ENCODE results near the gene FCAMR.

FCAMR gene

GRCh38 chr1:206970446-206970845 is at the start of gene FCAMR:
Gene FCAMR, minus strand, starts transcription at chr1:206970460. Its CDS starts 335 bp downstream, at chr1:206970125.
- H3K27ac ChIP-seq: no peak within 1 kb of the TSS
- no peaks in the 10 kb centered on the region for H3K79me2 ChIP-seq (ENCODE audit: insufficient read depth, low read depth)
- no peak within 1 kb of the TSS for H2AFZ ChIP-seq (ENCODE audit: low read depth)
- H3K4me3 ChIP-seq (IDR thresholded peaks at IDR 0.05; ENCODE audit: insufficient read depth, low read depth, low read length): no peak within 1 kb of the TSS
- H3K4me1 ChIP-seq (ENCODE audit: low read depth, poor library complexity, severe bottlenecking): no peaks in the 10 kb centered on the region
- H4K20me1 ChIP-seq (ENCODE audit: insufficient read depth): no peaks in the 10 kb centered on the region
- no peak within 1 kb of the TSS for H3K4me2 ChIP-seq
- H3K36me3 ChIP-seq (ENCODE audit: insufficient read depth): no peaks in the 10 kb centered on the region
- no peak for TF ChIP-seq CTCF (conservative IDR thresholded peaks at IDR 0.05; ENCODE audit: low read depth, low read length)
- H3K27me3 ChIP-seq (ENCODE audit: insufficient read depth, low read depth): no peaks in the 10 kb centered on the region
- no peak within 1 kb of the TSS for H3K9ac ChIP-seq

- Histone ChIP-seq H3K4me1 (ENCODE audit: low read depth, poor library complexity, severe bottlenecking) (no peaks in the 10 kb centered on the region), H3K9ac (no peak overlapping the region), H3K79me2 (ENCODE audit: insufficient read depth, low read depth) (no peaks in the 10 kb centered on the region), H3K27me3 (ENCODE audit: insufficient read depth, low read depth) (no peaks in the 10 kb centered on the region), H4K20me1 (ENCODE audit: insufficient read depth) (no peaks in the 10 kb centered on the region), H3K27ac (no peak overlapping the region), H3K4me3 (IDR thresholded peaks at IDR 0.05; ENCODE audit: insufficient read depth, low read depth, low read length) (no peak overlapping the region), H2AFZ (ENCODE audit: low read depth) (no peak overlapping the region), H3K36me3 (ENCODE audit: insufficient read depth) (no peaks in the 10 kb centered on the region), H3K4me2 (no peak overlapping the region)
- TF ChIP-seq CTCF (conservative IDR thresholded peaks at IDR 0.05; ENCODE audit: low read depth, low read length): no peak
Observed at GRCh38 chr1:207019661-207020060, 49.4 kb upstream of the FCAMR start.

- H3K4me1 ChIP-seq (ENCODE audit: low read depth, poor library complexity, severe bottlenecking): no peaks in the 10 kb centered on the region
- no peaks in the 10 kb centered on the region for H3K79me2 ChIP-seq (ENCODE audit: insufficient read depth, low read depth)
- H3K27ac ChIP-seq: no peak overlapping the region
- no peak overlapping the region for H3K9ac ChIP-seq
- no peaks in the 10 kb centered on the region for H4K20me1 ChIP-seq (ENCODE audit: insufficient read depth)
- no peak overlapping the region for H3K4me2 ChIP-seq
- no peaks in the 10 kb centered on the region for H3K27me3 ChIP-seq (ENCODE audit: insufficient read depth, low read depth)
- H3K36me3 ChIP-seq (ENCODE audit: insufficient read depth): no peaks in the 10 kb centered on the region
- no peak overlapping the region for H3K4me3 ChIP-seq (IDR thresholded peaks at IDR 0.05; ENCODE audit: insufficient read depth, low read depth, low read length)
- no peak for TF ChIP-seq CTCF (conservative IDR thresholded peaks at IDR 0.05; ENCODE audit: low read depth, low read length)
- H2AFZ ChIP-seq (ENCODE audit: low read depth): no peak overlapping the region
Observed at GRCh38 chr1:207019161-207019560, 48.9 kb upstream of the FCAMR start.

- Histone ChIP-seq H3K4me3 (IDR thresholded peaks at IDR 0.05; ENCODE audit: insufficient read depth, low read depth, low read length) (no peak overlapping the region), H2AFZ (ENCODE audit: low read depth) (no peak overlapping the region), H3K36me3 (ENCODE audit: insufficient read depth) (no peaks in the 10 kb centered on the region), H3K79me2 (ENCODE audit: insufficient read depth, low read depth) (no peaks in the 10 kb centered on the region), H3K4me2 (no peak overlapping the region), H3K9ac (no peak overlapping the region), H3K4me1 (ENCODE audit: low read depth, poor library complexity, severe bottlenecking) (no peaks in the 10 kb centered on the region), H3K27ac (no peak overlapping the region), H4K20me1 (ENCODE audit: insufficient read depth) (no peaks in the 10 kb centered on the region), H3K27me3 (ENCODE audit: insufficient read depth, low read depth) (no peaks in the 10 kb centered on the region)
- no peak for TF ChIP-seq CTCF (conservative IDR thresholded peaks at IDR 0.05; ENCODE audit: low read depth, low read length)
Observed at GRCh38 chr1:207018707-207019106, 48.4 kb upstream of the FCAMR start.
